Neural progenitor cell (in vitro differentiated cells): ENCODE data around the gene CDX4. TPM values are rescaled to one million over a fixed set of nuclear protein-coding genes. Genes with fewer than 3 reads are reported as not detected.

Experiments
- DNase-seq: peaks from one replicate; pipeline ENCODE4 v3.0.0-alpha.2; 2016; ENCODE audit warnings: low spot score
- H2AFZ ChIP-seq: fragments of 200-600 bp; sonication (generic); replicated peaks from 2 replicates; pipeline ENCODE4 v1.6.1; 2016; ENCODE audit warnings: antibody characterized with exemption
- H3F3A ChIP-seq: fragments of 200-600 bp; sonication (generic); 2 replicates; pipeline ENCODE4 v1.6.1; 2016; ENCODE audit warnings: antibody characterized with exemption, low read depth
- H3K27ac ChIP-seq: fragments of 200-600 bp; sonication (generic); 2 replicates; pipeline ENCODE4 v1.5.1; 2016; ENCODE audit warnings: mild to moderate bottlenecking
- H3K27me3 ChIP-seq: fragments of 200-600 bp; sonication (generic); 2 replicates; pipeline ENCODE4 v1.6.1; 2016; ENCODE audit warnings: mild to moderate bottlenecking, moderate library complexity
- H3K36me3 ChIP-seq: fragments of 200-600 bp; sonication (generic); 2 replicates; pipeline ENCODE4 v1.5.1; 2016
- H3K4me1 ChIP-seq: fragments of 200-600 bp; sonication (generic); 2 replicates; pipeline ENCODE4 v1.6.1; 2016; ENCODE audit warnings: mixed run types
- H3K4me2 ChIP-seq: fragments of 200-600 bp; sonication (generic); 2 replicates; pipeline ENCODE4 v1.6.1; 2016
- H3K4me3 ChIP-seq: fragments of 200-600 bp; sonication (generic); 2 replicates; pipeline ENCODE4 v1.5.1; 2016
- H3K79me2 ChIP-seq: fragments of 200-600 bp; sonication (generic); 2 replicates; pipeline ENCODE4 v1.6.1; 2016; ENCODE audit warnings: low read depth
- H3K9ac ChIP-seq: fragments of 200-600 bp; sonication (generic); 2 replicates; pipeline ENCODE4 v1.6.1; 2016
- H3K9me3 ChIP-seq: fragments of 200-600 bp; sonication (generic); 2 replicates; pipeline ENCODE4 v1.5.1; 2016; ENCODE audit warnings: low read depth
- H4K20me1 ChIP-seq: fragments of 200-600 bp; sonication (generic); 2 replicates; pipeline ENCODE4 v1.6.1; 2016; ENCODE audit warnings: low read depth
- H3K27ac Mint-ChIP-seq: 3 replicates; pipeline ENCODE4 v1.8.0; 2021; ENCODE audit warnings: mixed read lengths
- H3K27me3 Mint-ChIP-seq: 2 replicates; pipeline ENCODE4 v1.8.0; 2022; ENCODE audit warnings: low read depth, mild to moderate bottlenecking, inconsistent platforms, moderate library complexity, mixed read lengths; ENCODE audit not compliant: insufficient read depth
- H3K36me3 Mint-ChIP-seq: 3 replicates; pipeline ENCODE4 v1.8.0; 2021; ENCODE audit warnings: mixed read lengths
- H3K4me1 Mint-ChIP-seq: 3 replicates; pipeline ENCODE4 v1.8.0; 2021; ENCODE audit warnings: mixed read lengths
- H3K4me3 Mint-ChIP-seq: 3 replicates; pipeline ENCODE4 v1.8.0; 2021; ENCODE audit warnings: mild to moderate bottlenecking, moderate library complexity, mixed read lengths
- H3K9me3 Mint-ChIP-seq: 3 replicates; pipeline ENCODE4 v1.8.0; 2020; ENCODE audit warnings: mixed read lengths
- EZH2 ChIP-seq: fragments of 200-600 bp; sonication (generic); IDR thresholded peaks from 2 replicates; pipeline ENCODE4 v1.6.1; 2017; ENCODE audit warnings: antibody characterized with exemption, mild to moderate bottlenecking, moderate library complexity
- EZH2phosphoT487 ChIP-seq: fragments of 200-600 bp; sonication (generic); IDR thresholded peaks from 2 replicates; pipeline ENCODE4 v1.6.1; 2017; ENCODE audit warnings: antibody characterized with exemption
- total RNA-seq: library from RNA; depleted of rRNA; stranded (reverse); fragments of >200 nt; gene quantifications from 2 replicates; pipeline ENCODE4 v1.2.3, GENCODE V29; 2015; ENCODE audit warnings: low replicate concordance
- TF ChIP-seq, protein P1 (sequence below): fragments of 200-600 bp; sonication (generic); IDR thresholded peaks from 2 replicates; pipeline ENCODE4 v1.5.1; 2017; ENCODE audit warnings: antibody characterized with exemption, mild to moderate bottlenecking

CDX4 gene
- total RNA-seq, result 0.92 TPM in 1 of 2 replicates, not detected in the other

DNA sequence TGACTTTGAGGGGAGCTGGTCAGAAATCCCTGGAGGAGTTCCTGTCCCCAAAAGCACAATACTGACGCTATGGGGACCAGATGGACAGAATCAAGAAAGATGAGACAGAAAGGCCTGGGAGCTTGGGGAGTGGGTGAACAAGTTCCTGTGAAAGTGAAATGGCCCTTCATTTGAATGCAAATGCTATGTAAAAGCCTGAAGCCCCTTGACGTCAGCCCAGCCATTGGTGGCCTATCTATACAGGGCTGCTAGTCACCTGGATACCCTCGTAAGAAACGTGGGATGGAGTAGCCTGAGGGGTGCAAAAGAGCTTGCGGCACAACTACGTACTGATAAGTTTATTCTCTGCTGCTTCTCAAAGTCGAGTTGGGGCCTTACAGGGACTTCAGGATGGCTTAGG is at the start of gene CDX4:
TSS of gene CDX4 (plus strand) at position 223 of the 400 bp plus-strand sequence. CDS start 201 bp downstream, outside the sequence.
- no peak for DNase-seq
- Histone ChIP-seq H3K9me3 (peaks cover 5% of the 10 kb centered on the region), H3K4me2 (peak within 1 kb of the TSS; percentile 45), H4K20me1 (no peaks in the 10 kb centered on the region), H3K4me1 (no peaks in the 10 kb centered on the region), H3K9ac (no peak within 1 kb of the TSS), H3K27me3 (peaks cover 68% of the 10 kb centered on the region), H3K36me3 (no peaks in the 10 kb centered on the region), H3K27ac (no peak within 1 kb of the TSS), H2AFZ (no peak within 1 kb of the TSS), H3K4me3 (peak within 1 kb of the TSS; percentile 15), H3F3A (no peaks in the 10 kb centered on the region), H3K79me2 (no peaks in the 10 kb centered on the region)
- TF ChIP-seq EZH2phosphoT487 (no peak), EZH2 (no peak)
- TF ChIP-seq, protein P1, sequence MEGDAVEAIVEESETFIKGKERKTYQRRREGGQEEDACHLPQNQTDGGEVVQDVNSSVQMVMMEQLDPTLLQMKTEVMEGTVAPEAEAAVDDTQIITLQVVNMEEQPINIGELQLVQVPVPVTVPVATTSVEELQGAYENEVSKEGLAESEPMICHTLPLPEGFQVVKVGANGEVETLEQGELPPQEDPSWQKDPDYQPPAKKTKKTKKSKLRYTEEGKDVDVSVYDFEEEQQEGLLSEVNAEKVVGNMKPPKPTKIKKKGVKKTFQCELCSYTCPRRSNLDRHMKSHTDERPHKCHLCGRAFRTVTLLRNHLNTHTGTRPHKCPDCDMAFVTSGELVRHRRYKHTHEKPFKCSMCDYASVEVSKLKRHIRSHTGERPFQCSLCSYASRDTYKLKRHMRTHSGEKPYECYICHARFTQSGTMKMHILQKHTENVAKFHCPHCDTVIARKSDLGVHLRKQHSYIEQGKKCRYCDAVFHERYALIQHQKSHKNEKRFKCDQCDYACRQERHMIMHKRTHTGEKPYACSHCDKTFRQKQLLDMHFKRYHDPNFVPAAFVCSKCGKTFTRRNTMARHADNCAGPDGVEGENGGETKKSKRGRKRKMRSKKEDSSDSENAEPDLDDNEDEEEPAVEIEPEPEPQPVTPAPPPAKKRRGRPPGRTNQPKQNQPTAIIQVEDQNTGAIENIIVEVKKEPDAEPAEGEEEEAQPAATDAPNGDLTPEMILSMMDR, result no peak
- peaks cover 5% of the 10 kb centered on the region for H3K9me3 Mint-ChIP-seq
- H3K4me1 Mint-ChIP-seq, result no peaks in the 10 kb centered on the region
- no peaks in the 10 kb centered on the region for H3K36me3 Mint-ChIP-seq
- H3K4me3 Mint-ChIP-seq, result no peak within 1 kb of the TSS
- no peak within 1 kb of the TSS for H3K27ac Mint-ChIP-seq
- peaks cover 3% of the 10 kb centered on the region for H3K27me3 Mint-ChIP-seq

- Histone ChIP-seq H3K9ac (no peak overlapping the region), H3K4me2 (no peak overlapping the region), H3F3A (no peaks in the 10 kb centered on the region), H3K79me2 (no peaks in the 10 kb centered on the region), H2AFZ (no peak overlapping the region), H3K4me3 (no peak overlapping the region), H3K9me3 (peaks cover 3% of the 10 kb centered on the region), H3K36me3 (no peaks in the 10 kb centered on the region), H4K20me1 (no peaks in the 10 kb centered on the region), H3K27me3 (no peaks in the 10 kb centered on the region), H3K4me1 (peaks cover 6% of the 10 kb centered on the region), H3K27ac (no peak overlapping the region)
- DNase-seq, result no peak
- Mint-ChIP-seq H3K27ac (no peak overlapping the region), H3K4me3 (no peak overlapping the region), H3K4me1 (peaks cover 4% of the 10 kb centered on the region), H3K27me3 (peaks cover 4% of the 10 kb centered on the region), H3K36me3 (no peaks in the 10 kb centered on the region), H3K9me3 (peaks cover 2% of the 10 kb centered on the region)
- TF ChIP-seq, protein P1, result no peak
- TF ChIP-seq EZH2 (no peak), EZH2phosphoT487 (no peak)
These were observed 48.5 kb upstream of the CDX4 start for GRCh38 chrX:73398185-73398914.

- Histone ChIP-seq H2AFZ (no peak overlapping the region), H3K9me3 (no peaks in the 10 kb centered on the region), H3K9ac (no peak overlapping the region), H3K79me2 (no peaks in the 10 kb centered on the region), H3K4me3 (no peak overlapping the region), H3K4me2 (no peak overlapping the region), H3K27ac (no peak overlapping the region), H3K36me3 (no peaks in the 10 kb centered on the region), H3K4me1 (peaks cover 6% of the 10 kb centered on the region), H3F3A (no peaks in the 10 kb centered on the region), H3K27me3 (no peaks in the 10 kb centered on the region), H4K20me1 (no peaks in the 10 kb centered on the region)
- no peak for TF ChIP-seq EZH2phosphoT487
- no peak for TF ChIP-seq EZH2
- Mint-ChIP-seq H3K27me3 (peaks cover 2% of the 10 kb centered on the region), H3K9me3 (peaks cover 2% of the 10 kb centered on the region), H3K27ac (no peak overlapping the region), H3K36me3 (no peaks in the 10 kb centered on the region), H3K4me3 (no peak overlapping the region), H3K4me1 (peaks cover 4% of the 10 kb centered on the region)
- DNase-seq, result no peak
These were observed 46.6 kb upstream of the CDX4 start for GRCh38 chrX:73400136-73400748.
